AG04449 (cell line): ENCODE results near the gene SMC5.
A peak's percentile ranks its signal among the peaks of the same experiment; 100 is the strongest.

Source experiments
- CTCF ChIA-PET: fragments of 350-600 bp; formaldehyde crosslinking; extraction: SDS; loops from one replicate; lab custom pipeline; 2021; ENCODE audit warnings: antibody characterized with exemption; lab: Yijun Ruan, JAX
- POLR2A ChIA-PET: fragments of 400-600, 350-600 bp; formaldehyde crosslinking; extraction: SDS; loops from one replicate; lab custom pipeline; 2020; ENCODE audit warnings: antibody characterized with exemption, inconsistent platforms; lab: Yijun Ruan, JAX
- DNase-seq: peaks from one replicate; pipeline ENCODE4 v3.0.0-alpha.2; 2010; ENCODE audit warnings: low read depth, low spot score
- H3K4me3 ChIP-seq: 2 replicates; pipeline ENCODE4 v1.5.1; 2011; ENCODE audit warnings: low read depth, mild to moderate bottlenecking, control low read depth, low read length
- TF ChIP-seq, protein P1 (sequence below): IDR thresholded peaks from one replicate; pipeline ENCODE4 v1.5.1; 2011; ENCODE audit warnings: mild to moderate bottlenecking, moderate library complexity, low read length, control low read depth, inconsistent platforms; ENCODE audit not compliant: insufficient read depth; ENCODE audit errors: missing control alignments

The SMC5 gene

DNA sequence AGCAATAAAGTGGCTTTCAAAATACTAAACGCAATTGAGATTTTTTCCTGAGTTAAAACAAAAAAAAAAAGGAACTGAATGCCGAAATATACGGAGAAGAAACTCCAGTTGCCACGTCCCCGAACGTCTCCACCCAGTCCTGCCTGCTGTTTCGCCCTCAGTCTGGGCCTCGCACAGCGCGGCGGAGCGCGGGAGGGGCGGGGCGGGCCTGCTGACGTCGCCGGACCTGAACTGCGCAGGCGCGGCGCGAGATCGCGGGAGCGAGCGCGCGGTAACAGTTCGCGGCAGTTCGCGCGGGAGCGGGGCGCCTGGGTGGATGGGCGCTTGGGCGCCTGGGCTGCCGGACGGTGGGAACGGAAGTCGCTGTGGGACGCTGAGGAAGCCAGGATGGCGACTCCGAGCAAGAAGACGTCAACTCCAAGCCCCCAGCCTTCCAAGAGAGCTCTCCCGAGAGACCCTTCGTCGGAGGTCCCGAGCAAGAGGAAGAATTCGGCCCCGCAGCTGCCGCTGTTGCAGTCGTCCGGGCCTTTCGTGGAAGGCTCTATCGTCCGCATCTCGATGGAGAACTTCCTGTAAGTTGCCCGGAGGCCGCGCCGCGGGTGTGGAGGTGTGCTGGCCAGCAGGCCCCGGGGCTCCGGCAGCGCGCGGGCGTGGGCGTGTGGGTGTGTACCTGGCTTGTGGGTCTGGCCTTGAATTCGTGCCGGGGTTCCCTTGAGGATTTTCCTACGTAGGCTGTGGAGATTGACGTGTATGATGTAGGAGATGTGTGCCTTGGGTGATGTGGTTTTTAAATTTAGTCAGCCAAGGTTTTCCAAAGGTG, at the start of gene SMC5:
Gene SMC5 (plus strand): TSS at position 287 of the 820 bp plus-strand sequence. CDS start 101 bp downstream, at position 388.
- TF ChIP-seq, protein P1, sequence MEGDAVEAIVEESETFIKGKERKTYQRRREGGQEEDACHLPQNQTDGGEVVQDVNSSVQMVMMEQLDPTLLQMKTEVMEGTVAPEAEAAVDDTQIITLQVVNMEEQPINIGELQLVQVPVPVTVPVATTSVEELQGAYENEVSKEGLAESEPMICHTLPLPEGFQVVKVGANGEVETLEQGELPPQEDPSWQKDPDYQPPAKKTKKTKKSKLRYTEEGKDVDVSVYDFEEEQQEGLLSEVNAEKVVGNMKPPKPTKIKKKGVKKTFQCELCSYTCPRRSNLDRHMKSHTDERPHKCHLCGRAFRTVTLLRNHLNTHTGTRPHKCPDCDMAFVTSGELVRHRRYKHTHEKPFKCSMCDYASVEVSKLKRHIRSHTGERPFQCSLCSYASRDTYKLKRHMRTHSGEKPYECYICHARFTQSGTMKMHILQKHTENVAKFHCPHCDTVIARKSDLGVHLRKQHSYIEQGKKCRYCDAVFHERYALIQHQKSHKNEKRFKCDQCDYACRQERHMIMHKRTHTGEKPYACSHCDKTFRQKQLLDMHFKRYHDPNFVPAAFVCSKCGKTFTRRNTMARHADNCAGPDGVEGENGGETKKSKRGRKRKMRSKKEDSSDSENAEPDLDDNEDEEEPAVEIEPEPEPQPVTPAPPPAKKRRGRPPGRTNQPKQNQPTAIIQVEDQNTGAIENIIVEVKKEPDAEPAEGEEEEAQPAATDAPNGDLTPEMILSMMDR, result no peak
- POLR2A ChIA-PET, result interaction anchor here (0.8 to 1.3 kb wide), 2 partner anchors 283 to 524 kb away, joined by 3 to 7 read pairs; no protein-coding TSS in a partner anchor

DNA sequence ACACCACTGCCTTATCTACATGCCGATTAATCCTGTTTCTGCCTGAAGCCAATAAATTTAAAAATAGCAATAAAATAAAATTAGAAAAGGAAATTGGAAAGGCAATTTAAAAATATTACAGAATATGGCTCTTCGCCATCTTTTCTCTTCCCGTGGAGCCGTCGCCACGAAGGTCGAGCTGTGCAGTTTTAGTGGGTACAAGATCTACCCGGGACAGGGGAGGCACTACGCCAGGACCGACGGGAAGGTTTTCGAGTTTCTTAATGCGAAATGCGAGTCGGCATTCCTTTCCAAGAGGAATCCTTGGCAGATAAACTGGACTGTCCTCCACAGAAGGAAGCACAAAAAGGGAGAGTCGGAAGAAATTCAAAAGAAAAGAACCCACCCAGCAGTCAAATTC, 41.7 kb upstream of the SMC5 start:
- no peak for DNase-seq
- TF ChIP-seq, protein P1, result no peak
- no peak overlapping the region for H3K4me3 ChIP-seq
- ChIA-PET POLR2A (no interaction called here), CTCF (interaction anchor here (1.4 kb wide), 1 partner anchor 97 kb away, joined by 3 read pairs; no protein-coding TSS in a partner anchor)

More for the DNA sequence above, at the start of gene SMC5:
- no peak for DNase-seq
- H3K4me3 ChIP-seq, result peak within 1 kb of the TSS; percentile 87
- CTCF ChIA-PET, result interaction anchor here (1.2 to 4.1 kb wide), 3 partner anchors 28 to 147 kb away, joined by 3 to 20 read pairs (median 4); no protein-coding TSS in a partner anchor

DNA sequence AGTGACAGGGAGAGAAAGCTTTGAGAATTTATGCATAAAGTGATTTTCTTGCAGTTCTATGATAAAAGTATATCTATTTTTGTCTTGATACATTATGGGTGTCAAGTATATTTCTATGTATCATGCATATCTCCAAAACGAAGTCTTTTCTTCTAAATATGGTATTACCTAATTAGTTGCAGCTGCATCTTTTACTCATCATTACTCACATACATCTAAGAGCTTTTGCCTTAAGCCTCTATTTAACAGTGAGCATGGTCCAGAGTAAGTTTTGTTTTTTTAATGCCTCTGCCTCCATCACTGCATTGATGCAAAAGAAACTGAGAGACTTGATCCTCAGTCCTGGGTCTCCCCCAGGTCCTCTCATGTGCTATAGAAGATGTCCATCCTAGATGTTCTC, 40.0 kb upstream of the SMC5 start:
- DNase-seq, result peak; percentile 34
- TF ChIP-seq, protein P1, result no peak
- no peak overlapping the region for H3K4me3 ChIP-seq
- ChIA-PET POLR2A (no interaction called here), CTCF (interaction anchor here (0.9 to 1.5 kb wide), 5 partner anchors 9 to 108 kb away, joined by 3 to 6 read pairs (median 4); no protein-coding TSS in a partner anchor)

DNA sequence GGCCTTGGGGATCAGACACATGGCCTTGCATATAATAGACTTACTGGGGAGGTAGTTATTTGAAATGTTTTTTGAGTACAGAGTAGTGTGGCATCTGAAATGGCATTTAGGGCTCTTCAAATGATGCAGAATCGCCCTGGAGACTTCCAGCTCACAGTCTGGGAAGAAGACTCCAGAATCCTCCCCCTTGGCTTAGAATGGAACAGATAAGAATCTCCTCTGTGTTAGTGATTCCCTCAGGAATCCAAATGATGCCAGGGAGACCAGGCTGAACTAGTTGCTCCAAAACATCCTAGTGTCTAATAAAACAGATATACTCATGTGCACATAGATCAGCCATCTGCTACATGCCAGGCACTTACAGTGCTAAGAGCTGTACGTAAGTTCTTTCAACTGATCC, 38.6 kb upstream of the SMC5 start:
- POLR2A ChIA-PET, result no interaction called here
- CTCF ChIA-PET, result interaction anchor here (1.4 kb wide), 1 partner anchor 106 kb away, joined by 4 read pairs; no protein-coding TSS in a partner anchor
- peak; percentile 17 for DNase-seq
- TF ChIP-seq, protein P1, result no peak
- H3K4me3 ChIP-seq, result no peak overlapping the region

DNA sequence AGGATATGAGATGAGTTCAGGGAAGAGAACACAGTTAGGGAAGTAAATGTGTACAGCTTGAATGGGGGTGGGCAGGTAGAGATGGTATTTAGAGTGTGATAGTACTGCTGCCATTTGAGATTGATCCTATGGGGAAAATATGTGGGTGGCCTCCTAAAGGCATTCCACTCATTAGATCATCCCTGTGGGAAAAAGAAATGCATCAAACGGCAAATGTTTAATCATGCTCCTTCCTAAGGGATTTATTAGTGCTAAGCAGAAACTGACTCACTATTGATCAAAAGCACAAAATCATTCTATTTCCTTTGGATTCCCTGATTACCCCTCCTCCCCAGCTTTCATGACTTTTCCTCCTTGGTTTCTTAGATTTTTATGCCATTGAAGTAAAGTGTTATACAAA, 36.4 kb upstream of the SMC5 start:
- TF ChIP-seq, protein P1, result no peak
- ChIA-PET POLR2A (no interaction called here), CTCF (interaction anchor here (1.0 to 2.8 kb wide), 3 partner anchors 109 to 302 kb away, joined by 3 to 8 read pairs (median 4); no protein-coding TSS in a partner anchor)
- H3K4me3 ChIP-seq, result no peak overlapping the region
- no peak for DNase-seq

DNA sequence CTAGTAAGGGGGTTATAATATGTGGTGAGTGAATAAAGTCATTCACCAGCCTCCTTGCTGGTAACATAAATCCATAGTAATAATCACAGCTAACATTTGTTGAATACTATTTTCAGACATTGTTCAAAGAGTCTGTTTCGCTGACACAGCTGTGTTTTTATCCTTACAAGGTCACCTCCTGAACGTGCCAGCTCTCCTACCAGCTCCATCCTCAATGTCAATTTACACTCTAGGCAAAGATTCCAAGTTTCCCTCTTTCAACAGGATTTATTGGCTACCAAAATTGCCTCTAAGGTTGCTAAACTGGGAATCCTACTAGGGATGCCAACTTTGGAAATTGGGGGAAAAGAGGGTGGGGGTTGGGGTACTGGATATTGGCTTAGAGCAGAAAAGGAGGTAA, 30.7 kb upstream of the SMC5 start:
- ChIA-PET POLR2A (no interaction called here), CTCF (interaction anchor here (0.9 to 8.1 kb wide), 11 partner anchors 9 to 555 kb away, joined by 3 to 83 read pairs (median 7); no protein-coding TSS in a partner anchor)
- no peak overlapping the region for H3K4me3 ChIP-seq
- no peak for DNase-seq
- TF ChIP-seq, protein P1, result no peak
